Fibroblast of the conjunctiva (primary cell): ENCODE results near the gene ANKRD36C.
A peak's percentile ranks its signal among the peaks of the same experiment; 100 is the strongest.
"Not testable (repeated sequence)": the region's sequence is repeated elsewhere in the genome, so short reads cannot be mapped to it uniquely, and the experiment has no call there.

Experiments used
- DNase-seq: peaks from one replicate; pipeline ENCODE4 v3.0.0-alpha.2; 2010; ENCODE audit warnings: low read depth

The ANKRD36C gene

GRCh38 chr2:95991351-95992094 lies at the start of gene ANKRD36C:
TSS of gene ANKRD36C (minus strand) at chr2:95991824. CDS start at chr2:95991708, 116 bp downstream.
- not testable (repeated sequence) for DNase-seq

- not testable (repeated sequence) for DNase-seq
Observed at GRCh38 chr2:96035554-96035953, 43.9 kb upstream of the ANKRD36C start.

GRCh38 chr2:96034792-96035191 lies 43.2 kb upstream of the ANKRD36C start, which contains the start of gene GPAT2:
TSS of gene GPAT2 (minus strand) at chr2:96034916. CDS start at chr2:96032359, 2,557 bp downstream.
- DNase-seq = not testable (repeated sequence)

- DNase-seq = not testable (repeated sequence)
Observed at GRCh38 chr2:96033997-96034396, 42.4 kb upstream of the ANKRD36C start.

GRCh38 chr2:96027725-96028325 lies 36.2 kb upstream of the ANKRD36C start:
- DNase-seq = not testable (repeated sequence)

GRCh38 chr2:96025755-96026154 lies 34.1 kb upstream of the ANKRD36C start:
- DNase-seq = not testable (repeated sequence)

- DNase-seq = no peak
Observed at GRCh38 chr2:96025194-96025492, 33.5 kb upstream of the ANKRD36C start.

GRCh38 chr2:96024336-96025193 lies 32.9 kb upstream of the ANKRD36C start:
- DNase-seq = no peak

- DNase-seq = not testable (repeated sequence)
Observed at GRCh38 chr2:96023701-96024100, 32.1 kb upstream of the ANKRD36C start.

GRCh38 chr2:96022701-96023447 lies 31.2 kb upstream of the ANKRD36C start:
- peak; percentile 61 for DNase-seq

- DNase-seq = not testable (repeated sequence)
Observed at GRCh38 chr2:96022126-96022525, 30.5 kb upstream of the ANKRD36C start.

- DNase-seq = not testable (repeated sequence)
Observed at GRCh38 chr2:96021142-96021541, 29.5 kb upstream of the ANKRD36C start.

GRCh38 chr2:96019909-96020590 lies 28.4 kb upstream of the ANKRD36C start:
- DNase-seq = not testable (repeated sequence)

- DNase-seq = not testable (repeated sequence)
Observed at GRCh38 chr2:96016321-96016720, 24.7 kb upstream of the ANKRD36C start.

- not testable (repeated sequence) for DNase-seq
Observed at GRCh38 chr2:96012792-96013264, 21.2 kb upstream of the ANKRD36C start.

- DNase-seq = not testable (repeated sequence)
Observed at GRCh38 chr2:96012086-96012791, 20.6 kb upstream of the ANKRD36C start.

GRCh38 chr2:96011129-96011455 lies 19.5 kb upstream of the ANKRD36C start:
- DNase-seq = not testable (repeated sequence)

GRCh38 chr2:96010320-96011128 lies 18.9 kb upstream of the ANKRD36C start:
- peak; percentile 46 for DNase-seq

- DNase-seq = not testable (repeated sequence)
Observed at GRCh38 chr2:96009833-96010232, 18.2 kb upstream of the ANKRD36C start.

GRCh38 chr2:96008051-96008450 lies 16.4 kb upstream of the ANKRD36C start:
- not testable (repeated sequence) for DNase-seq
